HL-60 (cell line): ENCODE data around the gene DGCR8.

Source experiments
- DNase-seq, 2 experiments: peaks; one replicate each; pipeline ENCODE4 v3.0.0-alpha.2; 2010 to 2020; ENCODE audit warnings: low read depth in 1 of 2, low spot score in 1 of 2
- H3K27ac ChIP-seq: fragments of 250-450 bp; sonication (Bioruptor Pico); replicated peaks from 2 replicates; pipeline ENCODE4 v1.5.1; 2020; ENCODE audit warnings: mild to moderate bottlenecking, moderate library complexity
- H3K27me3 ChIP-seq: fragments of 250-450 bp; sonication (Bioruptor Pico); 2 replicates; pipeline ENCODE4 v1.5.1; 2021; ENCODE audit warnings: mild to moderate bottlenecking, moderate library complexity; ENCODE audit not compliant: insufficient read depth, poor library complexity, severe bottlenecking
- H3K4me3 ChIP-seq: replicated peaks from 2 replicates; pipeline ENCODE4 v1.5.1; 2011; ENCODE audit warnings: mild to moderate bottlenecking, control low read depth, low read length; ENCODE audit not compliant: insufficient read depth
- CTCF ChIP-seq: IDR thresholded peaks from one replicate; pipeline ENCODE4 v1.5.1; 2011; ENCODE audit warnings: low read length, control low read depth, inconsistent platforms; ENCODE audit not compliant: insufficient read depth
- GABPA ChIP-seq: IDR thresholded peaks from 2 replicates; pipeline ENCODE4 v1.6.1; 2012; ENCODE audit warnings: low read depth
- POLR2AphosphoS5 ChIP-seq: IDR thresholded peaks from 2 replicates; pipeline ENCODE4 v1.6.1; 2012; ENCODE audit warnings: low read depth
- REST ChIP-seq: IDR thresholded peaks from 2 replicates; pipeline ENCODE4 v1.6.1; 2012; ENCODE audit warnings: low read depth; ENCODE audit not compliant: insufficient replicate concordance
- SPI1 ChIP-seq: IDR thresholded peaks from 2 replicates; pipeline ENCODE4 v1.6.1; 2012; ENCODE audit warnings: low read depth, mild to moderate bottlenecking, borderline replicate concordance

The DGCR8 gene

GRCh38 chr22:20085651-20086050, 5.6 kb downstream of the DGCR8 start:
- Histone ChIP-seq H3K27me3 (no peaks in the 10 kb centered on the region), H3K27ac (no peak overlapping the region), H3K4me3 (no peak overlapping the region)
- no peak for TF ChIP-seq REST
- TF ChIP-seq GABPA: no peak
- no peak for TF ChIP-seq SPI1
- no peak for TF ChIP-seq CTCF
- TF ChIP-seq POLR2AphosphoS5: no peak
- no peak for DNase-seq

GRCh38 chr22:20086101-20086599, 6.1 kb downstream of the DGCR8 start:
- TF ChIP-seq REST (no peak), POLR2AphosphoS5 (no peak), GABPA (no peak), SPI1 (no peak), CTCF (no peak)
- no peak overlapping the region for H3K4me3 ChIP-seq
- no peaks in the 10 kb centered on the region for H3K27me3 ChIP-seq
- no peak overlapping the region for H3K27ac ChIP-seq
- DNase-seq: no peak

GRCh38 chr22:20086763-20087162, 6.7 kb downstream of the DGCR8 start:
- TF ChIP-seq GABPA (no peak), CTCF (no peak), SPI1 (no peak), REST (no peak), POLR2AphosphoS5 (no peak)
- H3K4me3 ChIP-seq: no peak overlapping the region
- H3K27ac ChIP-seq: no peak overlapping the region
- no peak for DNase-seq
- H3K27me3 ChIP-seq: no peaks in the 10 kb centered on the region
